Neural crest cell (in vitro differentiated cells): ENCODE results near the gene TAX1BP1. TPM values are rescaled to one million over a fixed set of nuclear protein-coding genes. Genes with fewer than 3 reads are reported as not detected.

Experiments
- DNase-seq: peaks from one replicate; pipeline ENCODE4 v3.0.0; 2021; ENCODE audit warnings: low read depth, mixed read lengths, low spot score
- H3K27ac Mint-ChIP-seq: one replicate; pipeline ENCODE4 v1.8.0; 2021; ENCODE audit warnings: mild to moderate bottlenecking, mixed read lengths; ENCODE audit not compliant: unreplicated experiment
- H3K27me3 Mint-ChIP-seq: 2 replicates; pipeline ENCODE4 v1.8.0; 2021; ENCODE audit warnings: low read depth, mild to moderate bottlenecking, mixed read lengths
- H3K36me3 Mint-ChIP-seq: 2 replicates; pipeline ENCODE4 v1.8.0; 2021; ENCODE audit warnings: low read depth, mild to moderate bottlenecking, mixed read lengths
- H3K4me1 Mint-ChIP-seq: 2 replicates; pipeline ENCODE4 v1.8.0; 2021; ENCODE audit warnings: mixed read lengths
- H3K4me3 Mint-ChIP-seq: one replicate; pipeline ENCODE4 v1.8.0; 2021; ENCODE audit warnings: mild to moderate bottlenecking, mixed read lengths
- H3K9me3 Mint-ChIP-seq: 2 replicates; pipeline ENCODE4 v1.8.0; 2021; ENCODE audit warnings: mixed read lengths
- total RNA-seq: library from RNA; stranded (reverse); gene quantifications from 2 replicates; pipeline ENCODE4 v1.2.1, GENCODE V29; 2021
- TF ChIP-seq, protein P1 (sequence below): fragments of 200-600 bp; sonication (generic); conservative IDR thresholded peaks from 2 replicates; pipeline ENCODE4 v1.5.0; 2021; ENCODE audit warnings: antibody characterized with exemption, mild to moderate bottlenecking

TAX1BP1 gene
- total RNA-seq, 1 donor from 2014 or later, result 47.1 TPM

DNA sequence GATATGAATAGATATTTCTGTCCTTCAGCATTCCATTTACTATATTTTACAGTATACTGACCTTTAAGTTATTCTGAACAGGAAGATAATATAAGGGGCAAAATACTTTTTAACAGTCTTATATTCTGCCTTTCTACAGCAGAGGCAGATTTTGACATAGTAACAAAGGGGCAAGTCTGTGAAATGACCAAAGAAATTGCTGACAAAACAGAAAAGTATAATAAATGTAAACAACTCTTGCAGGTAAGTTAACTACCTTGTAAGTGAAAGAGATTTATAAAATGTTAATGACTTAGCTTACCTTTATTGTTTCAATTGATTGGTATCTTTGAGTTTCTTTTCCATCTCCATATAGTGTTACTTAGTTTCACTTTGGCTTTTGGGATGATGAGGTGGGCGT lies 56.0 kb downstream of the TAX1BP1 start:
- Mint-ChIP-seq H3K4me1 (no peaks in the 10 kb centered on the region), H3K27ac (no peak overlapping the region), H3K9me3 (no peaks in the 10 kb centered on the region), H3K36me3 (peaks cover 8% of the 10 kb centered on the region), H3K27me3 (no peaks in the 10 kb centered on the region), H3K4me3 (no peak overlapping the region)
- no peak for DNase-seq
- TF ChIP-seq, protein P1, sequence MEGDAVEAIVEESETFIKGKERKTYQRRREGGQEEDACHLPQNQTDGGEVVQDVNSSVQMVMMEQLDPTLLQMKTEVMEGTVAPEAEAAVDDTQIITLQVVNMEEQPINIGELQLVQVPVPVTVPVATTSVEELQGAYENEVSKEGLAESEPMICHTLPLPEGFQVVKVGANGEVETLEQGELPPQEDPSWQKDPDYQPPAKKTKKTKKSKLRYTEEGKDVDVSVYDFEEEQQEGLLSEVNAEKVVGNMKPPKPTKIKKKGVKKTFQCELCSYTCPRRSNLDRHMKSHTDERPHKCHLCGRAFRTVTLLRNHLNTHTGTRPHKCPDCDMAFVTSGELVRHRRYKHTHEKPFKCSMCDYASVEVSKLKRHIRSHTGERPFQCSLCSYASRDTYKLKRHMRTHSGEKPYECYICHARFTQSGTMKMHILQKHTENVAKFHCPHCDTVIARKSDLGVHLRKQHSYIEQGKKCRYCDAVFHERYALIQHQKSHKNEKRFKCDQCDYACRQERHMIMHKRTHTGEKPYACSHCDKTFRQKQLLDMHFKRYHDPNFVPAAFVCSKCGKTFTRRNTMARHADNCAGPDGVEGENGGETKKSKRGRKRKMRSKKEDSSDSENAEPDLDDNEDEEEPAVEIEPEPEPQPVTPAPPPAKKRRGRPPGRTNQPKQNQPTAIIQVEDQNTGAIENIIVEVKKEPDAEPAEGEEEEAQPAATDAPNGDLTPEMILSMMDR, result no peak

DNA sequence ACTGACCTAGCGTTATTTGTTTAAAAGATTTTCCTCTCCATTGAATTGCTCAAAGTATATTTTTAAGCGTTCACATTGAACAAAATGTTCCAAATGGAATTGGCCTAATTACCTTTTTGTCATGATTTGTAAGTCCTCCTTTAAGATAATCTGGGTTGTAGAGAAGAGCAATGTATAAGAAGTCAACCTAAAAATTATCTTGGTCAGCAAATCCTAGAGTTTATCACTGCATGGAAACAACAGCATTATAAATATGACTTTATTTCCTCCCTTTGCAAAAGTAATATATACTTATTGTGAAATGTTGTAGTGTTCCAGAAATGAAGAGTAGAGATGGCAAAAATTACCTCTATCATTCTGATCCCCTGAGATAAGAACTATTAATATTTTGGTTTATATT lies 59.2 kb downstream of the TAX1BP1 start:
- no peak for DNase-seq
- H3K36me3 Mint-ChIP-seq, result peaks cover 11% of the 10 kb centered on the region
- no peaks in the 10 kb centered on the region for H3K9me3 Mint-ChIP-seq
- H3K27me3 Mint-ChIP-seq, result no peaks in the 10 kb centered on the region
- H3K4me1 Mint-ChIP-seq, result no peaks in the 10 kb centered on the region
- TF ChIP-seq, protein P1, result no peak
- H3K4me3 Mint-ChIP-seq, result no peak overlapping the region
- H3K27ac Mint-ChIP-seq, result no peak overlapping the region

DNA sequence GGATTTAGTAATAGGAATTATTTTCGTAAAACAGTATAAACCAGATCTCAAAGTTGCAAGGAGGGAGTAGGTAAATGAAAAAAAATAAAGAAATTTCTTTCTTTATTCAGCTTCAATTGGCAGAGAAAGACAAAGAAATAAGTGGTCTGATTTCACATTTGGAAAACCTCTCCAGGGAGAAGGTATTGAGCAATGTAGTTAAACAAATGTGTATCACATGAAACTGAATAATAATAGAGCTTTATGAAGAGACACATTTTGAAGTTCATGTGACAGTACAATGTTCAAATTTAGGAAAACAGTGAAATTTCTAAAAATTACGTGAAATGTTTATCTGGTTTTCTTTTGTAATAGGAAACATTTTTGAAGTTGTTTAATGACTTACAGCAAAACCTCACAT lies 63.0 kb downstream of the TAX1BP1 start:
- Mint-ChIP-seq H3K9me3 (no peaks in the 10 kb centered on the region), H3K4me1 (no peaks in the 10 kb centered on the region), H3K4me3 (no peak overlapping the region), H3K27ac (no peak overlapping the region), H3K27me3 (no peaks in the 10 kb centered on the region), H3K36me3 (peaks cover 6% of the 10 kb centered on the region)
- no peak for DNase-seq
- TF ChIP-seq, protein P1, result no peak

DNA sequence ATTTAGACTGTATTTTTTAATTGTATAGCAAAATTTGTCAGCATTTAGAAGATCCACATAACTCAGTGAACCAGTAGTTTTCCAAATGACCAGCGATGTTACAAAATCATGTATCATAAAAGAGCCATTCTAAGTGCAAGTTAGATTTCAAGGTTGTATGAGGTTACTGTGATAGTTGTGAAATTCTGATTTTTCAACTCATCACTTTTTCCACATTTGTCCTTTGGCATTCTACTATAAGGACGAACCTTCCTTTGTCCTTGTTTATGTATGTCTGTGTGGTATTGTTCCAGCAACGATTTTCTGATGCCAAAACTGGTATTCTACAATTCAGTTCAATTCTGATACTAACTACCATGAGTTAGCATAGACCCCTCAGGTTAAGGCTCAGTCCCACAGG lies 64.2 kb downstream of the TAX1BP1 start:
- Mint-ChIP-seq H3K27me3 (no peaks in the 10 kb centered on the region), H3K9me3 (no peaks in the 10 kb centered on the region), H3K4me1 (no peaks in the 10 kb centered on the region), H3K27ac (no peak overlapping the region), H3K36me3 (peaks cover 3% of the 10 kb centered on the region), H3K4me3 (no peak overlapping the region)
- TF ChIP-seq, protein P1, result no peak
- DNase-seq, result no peak

DNA sequence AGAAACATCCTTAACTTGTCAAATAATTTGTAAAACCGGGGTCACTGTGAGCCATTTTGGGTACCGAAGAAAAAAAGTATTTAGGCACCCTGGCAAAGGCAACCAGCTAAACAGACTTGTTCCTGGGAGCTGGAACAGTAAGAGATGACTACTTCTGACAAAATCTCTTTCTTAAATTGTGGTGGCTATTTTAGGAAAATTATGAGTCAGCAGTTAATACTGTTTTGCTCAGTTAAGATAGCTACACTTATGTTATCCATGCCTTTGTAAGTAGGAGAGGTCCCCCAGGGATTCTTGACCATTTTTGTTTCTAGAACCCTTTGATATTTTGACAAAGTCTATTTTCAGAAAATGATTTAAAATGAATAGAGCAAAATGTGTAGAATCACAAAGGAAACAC lies 68.7 kb downstream of the TAX1BP1 start:
- no peaks in the 10 kb centered on the region for H3K4me1 Mint-ChIP-seq
- H3K36me3 Mint-ChIP-seq, result no peaks in the 10 kb centered on the region
- no peaks in the 10 kb centered on the region for H3K9me3 Mint-ChIP-seq
- no peaks in the 10 kb centered on the region for H3K27me3 Mint-ChIP-seq
- TF ChIP-seq, protein P1, result no peak
- DNase-seq, result no peak
- H3K4me3 Mint-ChIP-seq, result no peak overlapping the region
- no peak overlapping the region for H3K27ac Mint-ChIP-seq

DNA sequence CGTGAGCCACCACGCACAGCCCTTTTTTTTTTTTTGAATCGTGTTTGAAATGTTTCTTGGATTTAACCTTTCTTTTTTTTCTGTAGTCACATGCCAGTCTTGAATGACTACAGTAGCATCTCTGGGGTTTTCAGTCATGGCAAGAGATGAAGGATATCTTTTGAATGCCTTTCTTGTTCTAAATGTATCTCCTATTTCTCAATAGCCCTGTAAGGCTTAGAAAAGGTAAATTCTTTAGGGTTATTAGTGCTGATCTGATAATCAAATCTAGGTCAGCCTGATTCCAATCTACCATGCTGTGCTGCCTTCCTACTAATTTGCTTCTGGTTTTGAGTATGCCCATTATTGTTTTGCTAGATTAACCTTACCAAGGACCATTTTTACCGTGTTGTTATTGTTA lies 70.2 kb downstream of the TAX1BP1 start:
- no peaks in the 10 kb centered on the region for H3K9me3 Mint-ChIP-seq
- no peak for DNase-seq
- no peaks in the 10 kb centered on the region for H3K27me3 Mint-ChIP-seq
- no peak overlapping the region for H3K4me3 Mint-ChIP-seq
- TF ChIP-seq, protein P1, result no peak
- H3K36me3 Mint-ChIP-seq, result peaks cover 4% of the 10 kb centered on the region
- H3K4me1 Mint-ChIP-seq, result no peaks in the 10 kb centered on the region
- H3K27ac Mint-ChIP-seq, result no peak overlapping the region
